Measurements from ENCODE around the gene RPL31. TPM values are rescaled to one million over a fixed set of nuclear protein-coding genes. Genes with fewer than 3 reads are reported as not detected.

RPL31 gene
- total RNA-seq, 1 experiment from 2014 or later, result 682 TPM

DNA sequence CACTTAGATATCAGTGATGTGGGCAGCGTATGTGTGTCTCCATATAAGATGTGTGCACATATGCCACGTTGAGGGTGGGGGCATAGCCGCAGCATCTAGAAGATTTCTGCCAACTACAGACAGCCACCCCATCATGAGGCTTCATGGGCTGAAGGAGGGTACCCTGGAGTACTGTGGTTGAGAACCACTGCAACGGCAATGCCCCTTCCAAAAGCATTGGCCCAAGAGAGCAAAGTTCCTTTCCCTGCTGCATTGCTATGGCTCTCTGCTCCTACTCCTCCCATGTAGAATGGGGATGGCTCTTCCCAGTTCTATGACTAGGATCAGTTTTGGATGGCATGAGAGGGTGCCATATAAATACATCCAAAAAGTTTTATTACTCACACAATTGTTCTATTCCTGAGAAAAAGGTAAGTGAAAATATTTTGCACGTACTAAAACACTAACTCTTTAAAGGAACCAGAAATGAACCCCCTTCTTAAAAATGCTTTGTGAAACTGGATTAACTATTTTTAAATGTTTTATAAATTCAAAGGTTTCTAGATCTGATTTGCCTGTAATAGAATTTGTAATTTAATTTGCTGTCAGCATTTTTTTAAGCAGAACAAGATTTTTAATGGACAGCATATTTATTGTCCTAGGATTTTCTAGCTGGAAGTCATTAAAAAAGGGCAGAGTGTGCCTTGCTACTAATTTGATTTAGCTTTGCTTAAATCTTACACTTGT, 4.4 kb upstream of the RPL31 start:
- TF ChIP-seq SIN3A (IDR thresholded peaks at IDR 0.05; ENCODE audit: borderline replicate concordance, insufficient read depth, low read depth, low read length) (no peak), TCF7L2 (IDR thresholded peaks at IDR 0.05; ENCODE audit: low read depth, low read length) (no peak), POLR2AphosphoS5 (IDR thresholded peaks at IDR 0.05; ENCODE audit: low read depth, low read length) (no peak)
- TF ChIP-seq, protein P1, sequence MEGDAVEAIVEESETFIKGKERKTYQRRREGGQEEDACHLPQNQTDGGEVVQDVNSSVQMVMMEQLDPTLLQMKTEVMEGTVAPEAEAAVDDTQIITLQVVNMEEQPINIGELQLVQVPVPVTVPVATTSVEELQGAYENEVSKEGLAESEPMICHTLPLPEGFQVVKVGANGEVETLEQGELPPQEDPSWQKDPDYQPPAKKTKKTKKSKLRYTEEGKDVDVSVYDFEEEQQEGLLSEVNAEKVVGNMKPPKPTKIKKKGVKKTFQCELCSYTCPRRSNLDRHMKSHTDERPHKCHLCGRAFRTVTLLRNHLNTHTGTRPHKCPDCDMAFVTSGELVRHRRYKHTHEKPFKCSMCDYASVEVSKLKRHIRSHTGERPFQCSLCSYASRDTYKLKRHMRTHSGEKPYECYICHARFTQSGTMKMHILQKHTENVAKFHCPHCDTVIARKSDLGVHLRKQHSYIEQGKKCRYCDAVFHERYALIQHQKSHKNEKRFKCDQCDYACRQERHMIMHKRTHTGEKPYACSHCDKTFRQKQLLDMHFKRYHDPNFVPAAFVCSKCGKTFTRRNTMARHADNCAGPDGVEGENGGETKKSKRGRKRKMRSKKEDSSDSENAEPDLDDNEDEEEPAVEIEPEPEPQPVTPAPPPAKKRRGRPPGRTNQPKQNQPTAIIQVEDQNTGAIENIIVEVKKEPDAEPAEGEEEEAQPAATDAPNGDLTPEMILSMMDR (IDR thresholded peaks at IDR 0.05), result no peak
- TF ChIP-seq, protein P2, sequence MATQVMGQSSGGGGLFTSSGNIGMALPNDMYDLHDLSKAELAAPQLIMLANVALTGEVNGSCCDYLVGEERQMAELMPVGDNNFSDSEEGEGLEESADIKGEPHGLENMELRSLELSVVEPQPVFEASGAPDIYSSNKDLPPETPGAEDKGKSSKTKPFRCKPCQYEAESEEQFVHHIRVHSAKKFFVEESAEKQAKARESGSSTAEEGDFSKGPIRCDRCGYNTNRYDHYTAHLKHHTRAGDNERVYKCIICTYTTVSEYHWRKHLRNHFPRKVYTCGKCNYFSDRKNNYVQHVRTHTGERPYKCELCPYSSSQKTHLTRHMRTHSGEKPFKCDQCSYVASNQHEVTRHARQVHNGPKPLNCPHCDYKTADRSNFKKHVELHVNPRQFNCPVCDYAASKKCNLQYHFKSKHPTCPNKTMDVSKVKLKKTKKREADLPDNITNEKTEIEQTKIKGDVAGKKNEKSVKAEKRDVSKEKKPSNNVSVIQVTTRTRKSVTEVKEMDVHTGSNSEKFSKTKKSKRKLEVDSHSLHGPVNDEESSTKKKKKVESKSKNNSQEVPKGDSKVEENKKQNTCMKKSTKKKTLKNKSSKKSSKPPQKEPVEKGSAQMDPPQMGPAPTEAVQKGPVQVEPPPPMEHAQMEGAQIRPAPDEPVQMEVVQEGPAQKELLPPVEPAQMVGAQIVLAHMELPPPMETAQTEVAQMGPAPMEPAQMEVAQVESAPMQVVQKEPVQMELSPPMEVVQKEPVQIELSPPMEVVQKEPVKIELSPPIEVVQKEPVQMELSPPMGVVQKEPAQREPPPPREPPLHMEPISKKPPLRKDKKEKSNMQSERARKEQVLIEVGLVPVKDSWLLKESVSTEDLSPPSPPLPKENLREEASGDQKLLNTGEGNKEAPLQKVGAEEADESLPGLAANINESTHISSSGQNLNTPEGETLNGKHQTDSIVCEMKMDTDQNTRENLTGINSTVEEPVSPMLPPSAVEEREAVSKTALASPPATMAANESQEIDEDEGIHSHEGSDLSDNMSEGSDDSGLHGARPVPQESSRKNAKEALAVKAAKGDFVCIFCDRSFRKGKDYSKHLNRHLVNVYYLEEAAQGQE (IDR thresholded peaks at IDR 0.05; ENCODE audit: insufficient read depth in 1 of 2, low read depth in 2 of 2, low read length in 1 of 2), result no peak
- no peaks in the 10 kb centered on the region; the same call in 1 of the 2 replicates for H3K36me3 ChIP-seq (ENCODE audit: control insufficient read depth, insufficient read depth, low read length)
- DNase-seq (ENCODE audit: low read depth, low spot score), result no peak
- no peak overlapping the region for H3K27ac ChIP-seq (ENCODE audit: low read length)
- no peaks in the 10 kb centered on the region for H3K9me3 ChIP-seq (ENCODE audit: control insufficient read depth, insufficient read depth, low read depth, low read length)
- ChIA-PET CTCF (no interaction called here), POLR2A (no interaction called here)
- H3K4me1 ChIP-seq (ENCODE audit: control insufficient read depth, insufficient read depth, low read length), result peaks cover 6% of the 10 kb centered on the region
- H3K4me3 ChIP-seq (ENCODE audit: low read depth in 2 of 2, low read length in 2 of 2), result no peak overlapping the region
- intact Hi-C loops (cut with micrococcal nuclease; ENCODE audit: unreplicated experiment), result no loop called here
- in situ Hi-C loops (cut with HindIII; ENCODE audit: low pct_unique_long_range_greater_than_20kb, low sequenced_read_pairs), result no loop called here
- no peaks in the 10 kb centered on the region for H3K27me3 ChIP-seq (ENCODE audit: control insufficient read depth, insufficient read depth, low read length)
- no TSS peak for BruUV-seq (replicated peaks)
- ATAC-seq, result no peak

DNA sequence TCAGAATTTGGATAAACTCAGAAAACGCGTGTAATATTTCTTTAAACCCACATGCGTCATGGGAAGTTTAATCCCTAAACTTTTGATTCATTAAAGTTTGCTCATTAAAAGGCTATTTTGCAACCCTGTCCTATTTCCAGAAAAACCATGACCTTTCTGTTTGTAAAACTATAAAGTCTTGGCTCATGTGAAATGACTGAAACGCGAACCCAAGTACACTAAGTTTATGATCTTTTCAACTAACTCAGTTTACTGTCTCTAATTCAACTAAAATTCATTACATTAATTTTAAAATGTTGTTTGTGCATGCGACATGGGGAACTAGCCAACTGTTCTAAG, 3.9 kb upstream of the RPL31 start:
- POLR2A ChIA-PET, result no interaction called here
- H3K36me3 ChIP-seq (ENCODE audit: control insufficient read depth, insufficient read depth, low read length), result peaks cover 3% of the 10 kb centered on the region
- H3K27ac ChIP-seq (ENCODE audit: low read length), result no peak overlapping the region
- ATAC-seq (no peak), DNase-seq (ENCODE audit: low read depth, low spot score) (no peak)
- TF ChIP-seq POLR2AphosphoS5 (IDR thresholded peaks at IDR 0.05; ENCODE audit: low read depth, low read length) (no peak), SIN3A (IDR thresholded peaks at IDR 0.05; ENCODE audit: borderline replicate concordance, insufficient read depth, low read depth, low read length) (no peak), TCF7L2 (IDR thresholded peaks at IDR 0.05; ENCODE audit: low read depth, low read length) (no peak)
- TF ChIP-seq, protein P2 (IDR thresholded peaks at IDR 0.05; ENCODE audit: insufficient read depth in 1 of 2, low read depth in 2 of 2, low read length in 1 of 2), result no peak
- TF ChIP-seq, protein P1 (IDR thresholded peaks at IDR 0.05), result no peak
- in situ Hi-C loops (cut with HindIII; ENCODE audit: low pct_unique_long_range_greater_than_20kb, low sequenced_read_pairs) (no loop called here), intact Hi-C loops (cut with micrococcal nuclease; ENCODE audit: unreplicated experiment) (no loop called here)
- no TSS peak for BruUV-seq (replicated peaks)
- no peaks in the 10 kb centered on the region for H3K9me3 ChIP-seq (ENCODE audit: control insufficient read depth, insufficient read depth, low read depth, low read length)
- no peak overlapping the region for H3K4me3 ChIP-seq (ENCODE audit: low read depth in 2 of 2, low read length in 2 of 2)
- peaks cover 6% of the 10 kb centered on the region for H3K4me1 ChIP-seq (ENCODE audit: control insufficient read depth, insufficient read depth, low read length)
- CTCF ChIA-PET, result no interaction called here
- H3K27me3 ChIP-seq (ENCODE audit: control insufficient read depth, insufficient read depth, low read length), result no peaks in the 10 kb centered on the region

All from Panc1 (cell line).